A549 treated with RU486 at 1 μM for 4 hours (cell line): Measurements from ENCODE around the gene DDX21. TPM values are rescaled to one million over a fixed set of nuclear protein-coding genes. Genes with fewer than 3 reads are reported as not detected.

ENCODE experiments used
- total RNA-seq: library from RNA; stranded (reverse); fragments of 200-300 nt; extraction: Qiagen RNA extraction; gene quantifications from 5 replicates; pipeline ENCODE4 v1.2.3, GENCODE V29; 2022; ENCODE audit warnings: low read depth

DDX21 gene
- 83.9 to 180 TPM (median 138 TPM) in 5 replicates for total RNA-seq

GRCh38 chr10:68955832-68956532, at the start of gene DDX21:
Gene DDX21 (plus strand): TSS chr10:68956170. CDS start chr10:68956226, 56 bp downstream.

GRCh38 chr10:68988530-68989316, 32.8 kb downstream of the DDX21 start, which contains the start of gene KIFBP:
Gene KIFBP (plus strand): TSS chr10:68988803. CDS start chr10:68988833, 30 bp downstream.

Other genes starting within 250 kb of the DDX21 start
- gene CCAR1, start 234.9 kb upstream of the DDX21 start, total RNA-seq: 56.3 to 82.1 TPM (median 68.2 TPM) in 5 replicates
- gene STOX1, start 128.6 kb upstream of the DDX21 start, total RNA-seq: 0.60 to 0.90 TPM (median 0.81 TPM) in 5 replicates
- gene DDX50, start 54.9 kb upstream of the DDX21 start, total RNA-seq: 26.9 to 41.1 TPM (median 34.9 TPM) in 5 replicates
- 29.5 to 41.0 TPM (median 37.9 TPM) in 5 replicates for gene KIFBP, start 32.6 kb downstream of the DDX21 start, total RNA-seq
- 57.9 to 81.0 TPM (median 60.8 TPM) in 5 replicates for gene SRGN, start 131.9 kb downstream of the DDX21 start, total RNA-seq
- gene VPS26A, start 168.0 kb downstream of the DDX21 start, total RNA-seq: 27.5 to 78.4 TPM (median 50.5 TPM) in 5 replicates
- 34.9 to 49.1 TPM (median 37.8 TPM) in 5 replicates for gene SUPV3L1, start 224.1 kb downstream of the DDX21 start, total RNA-seq